ENCODE results near the gene BRD8.
"Not testable (repeated sequence)": the region's sequence is repeated elsewhere in the genome, so short reads cannot be mapped to it uniquely, and the experiment has no call there.

The BRD8 gene

DNA sequence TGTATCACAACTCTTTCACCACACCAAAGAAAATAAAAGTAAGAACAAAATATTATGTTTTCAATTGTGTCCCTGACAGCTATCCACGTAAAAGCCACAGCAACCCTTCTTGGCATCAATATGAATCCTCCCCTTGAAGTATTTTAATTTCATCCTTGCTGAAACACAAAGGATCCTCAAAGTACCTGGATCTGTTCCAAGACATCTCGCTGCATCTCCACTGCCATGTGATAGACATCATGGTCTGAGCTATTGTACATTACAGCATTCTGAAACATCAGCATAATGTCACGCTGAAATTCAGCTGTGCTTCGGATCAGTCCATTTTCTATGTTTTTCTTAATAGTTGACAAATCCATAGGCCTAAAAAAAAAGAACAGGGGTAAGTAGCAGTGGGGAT is 17.7 kb downstream of the BRD8 start:
- no peak for DNase-seq

GRCh38 chr5:138159666-138160065 is 18.8 kb downstream of the BRD8 start:
- no peak for DNase-seq

GRCh38 chr5:138157626-138158025 is 20.8 kb downstream of the BRD8 start:
- no peak for DNase-seq

GRCh38 chr5:138155977-138156376 is 22.5 kb downstream of the BRD8 start:
- DNase-seq = not testable (repeated sequence)

GRCh38 chr5:138149530-138149929 is 28.9 kb downstream of the BRD8 start:
- DNase-seq = no peak

GRCh38 chr5:138148811-138149210 is 29.6 kb downstream of the BRD8 start:
- DNase-seq = no peak

GRCh38 chr5:138143578-138143977 is 34.9 kb downstream of the BRD8 start:
- not testable (repeated sequence) for DNase-seq

GRCh38 chr5:138141734-138142133 is 36.7 kb downstream of the BRD8 start:
- DNase-seq = no peak

- no peak for DNase-seq
Observed at GRCh38 chr5:138140268-138140667, 38.2 kb downstream of the BRD8 start.

DNA sequence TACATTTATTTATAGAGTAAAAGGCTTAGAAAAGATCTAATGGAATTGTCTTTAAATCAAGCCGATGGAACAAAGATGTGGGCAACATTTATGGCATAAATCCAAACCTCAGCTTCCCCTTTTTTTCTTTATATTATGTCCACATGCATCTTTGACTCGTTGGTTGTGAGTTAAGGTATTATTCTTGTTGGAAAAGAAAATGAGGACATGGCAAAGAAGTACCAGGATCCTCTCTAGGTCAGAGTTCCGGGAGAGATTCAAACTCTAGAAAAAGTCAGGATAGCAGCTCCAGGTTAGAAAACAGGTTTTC is 38.7 kb downstream of the BRD8 start:
- no peak for DNase-seq

GRCh38 chr5:138138949-138139780 is 39.3 kb downstream of the BRD8 start, which contains the start of gene NME5:
NME5 (minus strand) TSS chr5:138139428; CDS start chr5:138138780, 648 bp downstream.
- no peak for DNase-seq

DNA sequence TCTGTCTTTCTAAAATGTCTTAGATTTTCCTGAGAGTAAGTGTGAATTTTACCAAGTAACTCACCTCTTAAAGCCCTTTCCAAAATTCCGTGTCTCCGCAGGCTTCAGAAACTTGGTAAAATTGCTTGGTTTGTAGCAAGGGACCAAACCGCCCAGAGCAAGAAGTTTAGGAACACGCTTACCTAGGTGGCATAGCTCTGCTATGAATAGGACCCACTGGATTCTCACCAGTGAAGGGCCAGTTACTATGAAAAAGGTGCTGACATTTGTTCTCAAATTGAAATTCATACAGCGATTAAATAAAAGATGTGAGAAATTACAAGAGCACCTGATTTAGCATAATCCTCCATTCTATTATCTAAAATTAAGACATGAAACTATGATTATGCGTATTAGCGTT is 45.9 kb downstream of the BRD8 start:
- no peak for DNase-seq

DNA sequence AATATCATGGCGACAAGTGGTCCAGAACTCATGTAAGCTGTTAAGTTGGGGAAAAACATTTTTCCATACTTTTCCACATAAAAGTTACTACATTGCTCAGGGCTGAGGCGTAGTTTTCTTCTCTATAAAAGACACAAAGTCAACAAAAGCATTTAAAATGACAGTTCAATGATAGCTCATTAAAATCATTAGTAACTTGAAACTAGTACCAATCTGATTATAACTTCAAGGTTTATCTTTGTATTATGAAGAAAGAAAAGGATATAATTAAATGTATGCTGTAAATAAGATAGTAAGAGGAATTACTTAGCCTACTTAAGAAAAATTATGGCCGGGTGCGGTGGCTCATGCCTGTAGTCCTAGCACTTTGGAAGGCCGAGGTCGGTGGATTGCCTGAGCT is 49.1 kb downstream of the BRD8 start:
- DNase-seq = no peak

GRCh38 chr5:138128334-138128733 is 50.1 kb downstream of the BRD8 start:
- no peak for DNase-seq

GRCh38 chr5:138115254-138115653 is 63.2 kb downstream of the BRD8 start:
- DNase-seq = no peak

GRCh38 chr5:138111937-138112336 is 66.5 kb downstream of the BRD8 start:
- no peak for DNase-seq

- no peak for DNase-seq
Observed at GRCh38 chr5:138111181-138111580, 67.2 kb downstream of the BRD8 start.

GRCh38 chr5:138110266-138110963 is 68.0 kb downstream of the BRD8 start:
- no peak for DNase-seq

DNA sequence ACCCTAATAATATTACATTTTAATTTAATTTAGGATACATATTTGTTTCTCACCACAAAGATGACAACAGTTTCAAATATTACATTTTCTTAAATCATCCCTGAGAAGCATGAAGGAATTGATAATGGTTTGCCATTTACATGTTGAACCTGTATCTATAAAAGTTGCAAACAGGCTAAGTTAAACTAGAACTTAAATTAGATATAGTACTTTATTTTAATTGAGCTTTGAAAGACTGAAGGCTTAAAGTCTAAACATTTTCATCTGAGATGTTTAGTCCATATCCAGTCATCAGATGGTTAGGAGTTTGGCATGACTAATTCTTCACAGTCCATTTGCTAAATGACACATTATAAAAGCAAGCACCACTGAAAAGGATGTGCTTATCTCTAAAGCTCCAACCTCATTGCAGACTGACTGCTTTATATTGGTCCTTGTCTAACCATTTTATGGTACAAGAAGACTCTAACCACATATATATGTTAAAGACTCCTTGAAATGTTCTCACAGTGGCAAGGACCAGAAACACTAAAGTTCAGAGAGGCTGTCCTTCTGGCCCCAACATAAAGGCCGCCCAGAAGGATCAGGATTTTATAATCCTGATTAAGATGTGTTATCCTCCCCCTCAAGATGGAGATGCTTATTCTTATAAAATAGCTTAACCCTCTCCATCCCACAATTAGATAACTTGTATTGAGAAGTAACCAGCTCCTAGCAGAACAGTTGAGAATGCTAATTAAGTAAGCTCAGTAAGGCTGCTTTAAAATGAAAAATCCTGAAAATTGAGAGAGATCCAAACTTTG is 68.8 kb downstream of the BRD8 start:
- no peak for DNase-seq

- DNase-seq = no peak
Observed at GRCh38 chr5:138107213-138107612, 71.2 kb downstream of the BRD8 start.

DNA sequence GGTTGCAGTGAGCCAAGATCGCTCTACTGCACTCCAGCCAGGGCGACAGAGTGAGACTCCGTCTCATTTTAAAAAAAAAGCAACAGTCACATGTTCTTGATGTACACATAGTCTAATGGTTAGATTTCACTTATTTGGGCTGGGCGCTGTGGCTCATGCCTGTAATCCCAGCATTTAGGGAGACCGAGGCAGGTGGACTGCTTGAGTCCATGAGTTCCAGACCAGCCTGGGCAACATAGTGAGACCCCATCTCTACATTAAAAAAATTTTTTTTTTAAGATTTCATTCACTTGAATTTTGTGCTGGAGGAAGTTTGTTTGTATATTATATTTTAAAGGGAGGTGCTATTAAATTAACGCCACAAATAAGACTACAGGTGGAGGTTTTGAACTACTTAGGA is 72.7 kb downstream of the BRD8 start:
- DNase-seq = no peak

DNA sequence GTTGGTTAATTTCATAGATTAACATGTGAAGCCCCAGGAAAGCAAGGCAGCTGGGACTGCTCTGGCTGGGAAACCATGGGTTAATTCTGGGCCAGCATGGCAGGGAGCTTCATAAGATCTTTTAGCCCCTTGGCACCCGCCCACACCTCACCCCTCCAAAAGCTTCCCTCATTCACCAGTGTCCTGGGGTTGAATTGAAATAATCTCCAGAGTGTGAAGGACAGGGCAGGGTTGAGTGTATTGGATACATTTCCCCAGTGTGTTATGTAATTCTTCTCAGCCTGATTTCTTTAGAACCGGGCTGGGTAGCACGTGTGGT is 75.2 kb downstream of the BRD8 start:
- no peak for DNase-seq

DNA sequence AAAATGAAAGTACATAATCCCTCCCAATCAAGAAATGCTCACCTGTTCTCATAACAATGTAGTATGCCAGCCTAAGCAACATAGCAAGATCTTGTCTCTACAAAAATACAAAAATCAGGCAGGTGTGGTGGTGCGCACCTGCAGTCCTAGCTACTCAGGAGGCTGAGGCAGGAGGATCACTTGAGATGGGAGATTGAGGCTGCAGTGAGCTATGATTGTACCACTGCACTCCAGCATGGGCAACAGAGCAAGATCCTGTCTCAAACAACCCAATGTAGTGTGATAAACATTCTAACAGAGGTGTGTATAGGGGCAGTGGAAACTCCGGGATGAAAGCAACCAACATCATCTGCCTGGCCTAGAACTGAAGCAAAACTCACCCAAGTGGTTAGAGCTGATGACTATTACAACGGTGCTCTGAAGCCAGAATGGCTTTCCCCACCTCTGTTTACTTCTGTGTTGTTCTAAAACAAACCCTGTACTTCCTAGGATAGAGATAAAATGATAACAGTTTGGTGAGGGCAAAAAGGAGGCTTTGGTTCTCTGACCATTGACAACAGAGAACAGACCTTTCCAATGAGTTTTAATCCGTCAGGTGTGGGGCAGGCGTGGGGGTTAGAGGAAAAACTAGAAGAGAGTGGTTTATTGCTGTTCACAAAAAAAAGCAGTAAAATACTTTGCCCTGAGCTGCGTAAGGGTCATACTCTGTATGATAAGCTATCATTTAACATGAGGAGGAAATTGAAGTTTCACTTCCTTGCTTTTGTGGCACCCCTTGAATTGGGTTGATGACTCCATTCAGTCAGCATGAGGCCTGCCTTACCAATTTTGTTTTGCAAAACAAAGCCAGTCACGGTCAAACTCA is 75.7 kb downstream of the BRD8 start:
- no peak for DNase-seq
